ENCODE measurements around the gene RNF38. TPM values are rescaled to one million over a fixed set of nuclear protein-coding genes. Genes with fewer than 3 reads are reported as not detected.

RNF38 gene
- total RNA-seq, 1 donor from 2014 or later = 16.1 TPM

- intact Hi-C loops (cut with DNase I) = no loop called here
- no peak overlapping the region for H3K27ac ChIP-seq
- no peak for DNase-seq (ENCODE audit: low spot score in 2 of 2)
- no peaks in the 10 kb centered on the region for H3K4me1 ChIP-seq
- peaks cover 0 to 3% of the 10 kb centered on the region in 2 donors for H3K36me3 ChIP-seq
- H3K4me3 ChIP-seq = no peak overlapping the region
- TF ChIP-seq CTCF (IDR thresholded peaks at IDR 0.05) = no peak
- no peaks in the 10 kb centered on the region for H3K27me3 ChIP-seq
- no peaks in the 10 kb centered on the region for H3K9me3 ChIP-seq
These were observed 31.0 kb upstream of the RNF38 start for GRCh38 chr9:36431078-36431477.

- DNase-seq (ENCODE audit: low spot score in 2 of 2) = no peak
- no peaks in the 10 kb centered on the region for H3K27me3 ChIP-seq
These were observed 26.9 kb upstream of the RNF38 start for GRCh38 chr9:36426945-36427344.

GRCh38 chr9:36426348-36426747, 26.3 kb upstream of the RNF38 start:
- Histone ChIP-seq H3K4me3 (no peak overlapping the region), H3K27ac (no peak overlapping the region), H3K9me3 (no peaks in the 10 kb centered on the region), H3K4me1 (no peaks in the 10 kb centered on the region), H3K36me3 (peaks cover 2 to 6% of the 10 kb centered on the region in 2 donors), H3K27me3 (no peaks in the 10 kb centered on the region)
- TF ChIP-seq CTCF (IDR thresholded peaks at IDR 0.05) = no peak
- DNase-seq (ENCODE audit: low spot score in 2 of 2) = no peak
- intact Hi-C loops (cut with DNase I) = no loop called here

More at GRCh38 chr9:36426945-36427344, 26.9 kb upstream of the RNF38 start:
- Histone ChIP-seq H3K36me3 (peaks cover 0 to 3% of the 10 kb centered on the region in 2 donors), H3K27ac (no peak overlapping the region), H3K4me1 (no peaks in the 10 kb centered on the region), H3K4me3 (no peak overlapping the region), H3K9me3 (no peaks in the 10 kb centered on the region)
- no peak for TF ChIP-seq CTCF (IDR thresholded peaks at IDR 0.05)
- intact Hi-C loops (cut with DNase I) = no loop called here

- no peak overlapping the region for H3K27ac ChIP-seq
- no peak for TF ChIP-seq CTCF (IDR thresholded peaks at IDR 0.05)
- DNase-seq (ENCODE audit: low spot score in 2 of 2) = no peak
- H3K9me3 ChIP-seq = no peaks in the 10 kb centered on the region
- no peak overlapping the region for H3K4me3 ChIP-seq
- H3K36me3 ChIP-seq = peaks cover 2 to 5% of the 10 kb centered on the region in 2 donors
- no peaks in the 10 kb centered on the region for H3K27me3 ChIP-seq
- no peaks in the 10 kb centered on the region for H3K4me1 ChIP-seq
- intact Hi-C loops (cut with DNase I) = no loop called here
These were observed 24.4 kb upstream of the RNF38 start for GRCh38 chr9:36424289-36425055.

GRCh38 chr9:36423206-36423605, 23.1 kb upstream of the RNF38 start:
- intact Hi-C loops (cut with DNase I) = no loop called here
- no peak for DNase-seq (ENCODE audit: low spot score in 2 of 2)
- TF ChIP-seq CTCF (IDR thresholded peaks at IDR 0.05) = no peak
- Histone ChIP-seq H3K4me3 (no peak overlapping the region), H3K36me3 (peaks cover 2 to 5% of the 10 kb centered on the region in 2 donors), H3K27me3 (no peaks in the 10 kb centered on the region), H3K27ac (no peak overlapping the region), H3K9me3 (no peaks in the 10 kb centered on the region), H3K4me1 (no peaks in the 10 kb centered on the region)
